ES-I3 (cell line): ENCODE data around the gene ZNF563.
A peak's percentile ranks its signal among the peaks of the same experiment; 100 is the strongest.
"Not testable (repeated sequence)": the region's sequence is repeated elsewhere in the genome, so short reads cannot be mapped to it uniquely, and the experiment has no call there.

ENCODE experiments used
- H3K36me3 ChIP-seq: 2 replicates; pipeline ENCODE4 v1.6.1; 2013; ENCODE audit warnings: mild to moderate bottlenecking, low read length, control low read depth, moderate library complexity; ENCODE audit not compliant: insufficient read depth
- H3K4me1 ChIP-seq: 2 replicates; pipeline ENCODE4 v1.6.1; 2013; ENCODE audit warnings: mild to moderate bottlenecking, control low read depth, low read length; ENCODE audit not compliant: insufficient read depth
- H3K9ac ChIP-seq: 2 replicates; pipeline ENCODE4 v1.6.1; 2013; ENCODE audit warnings: low read depth, mild to moderate bottlenecking, low read length, moderate library complexity
- H3K9me3 ChIP-seq: 2 replicates; pipeline ENCODE4 v1.6.1; 2013; ENCODE audit warnings: mild to moderate bottlenecking, low read length, moderate library complexity; ENCODE audit not compliant: control insufficient read depth, insufficient read depth

ZNF563 gene

GRCh38 chr19:12331211-12331941 lies 2.1 kb downstream of the ZNF563 start:
- Histone ChIP-seq H3K9me3 (no peaks in the 10 kb centered on the region), H3K4me1 (no peaks in the 10 kb centered on the region), H3K9ac (no peak overlapping the region), H3K36me3 (no peaks in the 10 kb centered on the region)

GRCh38 chr19:12330340-12330739 lies 3.1 kb downstream of the ZNF563 start:
- Histone ChIP-seq H3K9me3 (no peaks in the 10 kb centered on the region), H3K36me3 (no peaks in the 10 kb centered on the region), H3K9ac (no peak overlapping the region), H3K4me1 (no peaks in the 10 kb centered on the region)

- Histone ChIP-seq H3K9ac (no peak overlapping the region), H3K36me3 (no peaks in the 10 kb centered on the region), H3K9me3 (no peaks in the 10 kb centered on the region; the same call in 1 of the 2 replicates), H3K4me1 (no peaks in the 10 kb centered on the region)
Observed at GRCh38 chr19:12325690-12326089, 7.7 kb downstream of the ZNF563 start.

- peaks cover 8% of the 10 kb centered on the region; the same call in 1 of the 2 replicates for H3K9me3 ChIP-seq
- H3K4me1 ChIP-seq, result no peaks in the 10 kb centered on the region
- no peak overlapping the region for H3K9ac ChIP-seq
- no peaks in the 10 kb centered on the region; the same call in 1 of the 2 replicates for H3K36me3 ChIP-seq
Observed at GRCh38 chr19:12318782-12319413, 14.5 kb downstream of the ZNF563 start.

GRCh38 chr19:12314553-12314952 lies 18.9 kb downstream of the ZNF563 start:
- Histone ChIP-seq H3K4me1 (no peaks in the 10 kb centered on the region), H3K9me3 (0 out of 2 replicates have a peak, but pooled peaks cover 6% of the 10 kb centered on the region), H3K9ac (no peak overlapping the region), H3K36me3 (no peaks in the 10 kb centered on the region; the same call in 1 of the 2 replicates)

GRCh38 chr19:12308891-12309290 lies 24.5 kb downstream of the ZNF563 start:
- not testable (repeated sequence) for H3K9me3 ChIP-seq, H3K36me3 ChIP-seq, H3K9ac ChIP-seq, H3K4me1 ChIP-seq

GRCh38 chr19:12295191-12295590 lies 38.2 kb downstream of the ZNF563 start:
- Histone ChIP-seq H3K9ac (no peak overlapping the region), H3K36me3 (no peaks in the 10 kb centered on the region), H3K9me3 (no peaks in the 10 kb centered on the region), H3K4me1 (no peaks in the 10 kb centered on the region)

- H3K9ac ChIP-seq, result peak within 1 kb of the TSS; percentile 52
- H3K9me3 ChIP-seq, result no peaks in the 10 kb centered on the region
- H3K4me1 ChIP-seq, result no peaks in the 10 kb centered on the region
- no peaks in the 10 kb centered on the region for H3K36me3 ChIP-seq
Observed at GRCh38 chr19:12294249-12295158, 38.9 kb downstream of the ZNF563 start, which contains the start of gene ZNF44. ZNF44 (minus strand) TSS chr19:12294883; CDS start chr19:12294694, 189 bp downstream.

GRCh38 chr19:12293777-12294248 lies 39.6 kb downstream of the ZNF563 start:
- peak overlapping the region; percentile 52 for H3K9ac ChIP-seq
- H3K36me3 ChIP-seq, result no peaks in the 10 kb centered on the region
- no peaks in the 10 kb centered on the region for H3K9me3 ChIP-seq
- no peaks in the 10 kb centered on the region for H3K4me1 ChIP-seq

- no peaks in the 10 kb centered on the region for H3K4me1 ChIP-seq
- no peaks in the 10 kb centered on the region for H3K36me3 ChIP-seq
- no peaks in the 10 kb centered on the region for H3K9me3 ChIP-seq
- no peak overlapping the region for H3K9ac ChIP-seq
Observed at GRCh38 chr19:12289790-12290065, 43.7 kb downstream of the ZNF563 start.

- no peak overlapping the region for H3K9ac ChIP-seq
- no peaks in the 10 kb centered on the region for H3K4me1 ChIP-seq
- no peaks in the 10 kb centered on the region for H3K9me3 ChIP-seq
- no peaks in the 10 kb centered on the region for H3K36me3 ChIP-seq
Observed at GRCh38 chr19:12287958-12288500, 45.4 kb downstream of the ZNF563 start.

- Histone ChIP-seq H3K9ac (no peak overlapping the region), H3K4me1 (no peaks in the 10 kb centered on the region), H3K9me3 (peaks cover 4% of the 10 kb centered on the region; the same call in 1 of the 2 replicates), H3K36me3 (no peaks in the 10 kb centered on the region)
Observed at GRCh38 chr19:12284631-12285030, 48.8 kb downstream of the ZNF563 start.

GRCh38 chr19:12284226-12284625 lies 49.2 kb downstream of the ZNF563 start:
- no peak overlapping the region for H3K9ac ChIP-seq
- H3K36me3 ChIP-seq, result no peaks in the 10 kb centered on the region
- peaks cover 4% of the 10 kb centered on the region; the same call in 1 of the 2 replicates for H3K9me3 ChIP-seq
- H3K4me1 ChIP-seq, result no peaks in the 10 kb centered on the region

GRCh38 chr19:12278713-12279112 lies 54.7 kb downstream of the ZNF563 start:
- peaks cover 14% of the 10 kb centered on the region for H3K9me3 ChIP-seq
- H3K4me1 ChIP-seq, result no peaks in the 10 kb centered on the region
- no peak overlapping the region for H3K9ac ChIP-seq
- no peaks in the 10 kb centered on the region for H3K36me3 ChIP-seq
